ENCODE data around the gene RAB23.
"Not testable (repeated sequence)": the region's sequence is repeated elsewhere in the genome, so short reads cannot be mapped to it uniquely, and the experiment has no call there.

The RAB23 gene

DNA sequence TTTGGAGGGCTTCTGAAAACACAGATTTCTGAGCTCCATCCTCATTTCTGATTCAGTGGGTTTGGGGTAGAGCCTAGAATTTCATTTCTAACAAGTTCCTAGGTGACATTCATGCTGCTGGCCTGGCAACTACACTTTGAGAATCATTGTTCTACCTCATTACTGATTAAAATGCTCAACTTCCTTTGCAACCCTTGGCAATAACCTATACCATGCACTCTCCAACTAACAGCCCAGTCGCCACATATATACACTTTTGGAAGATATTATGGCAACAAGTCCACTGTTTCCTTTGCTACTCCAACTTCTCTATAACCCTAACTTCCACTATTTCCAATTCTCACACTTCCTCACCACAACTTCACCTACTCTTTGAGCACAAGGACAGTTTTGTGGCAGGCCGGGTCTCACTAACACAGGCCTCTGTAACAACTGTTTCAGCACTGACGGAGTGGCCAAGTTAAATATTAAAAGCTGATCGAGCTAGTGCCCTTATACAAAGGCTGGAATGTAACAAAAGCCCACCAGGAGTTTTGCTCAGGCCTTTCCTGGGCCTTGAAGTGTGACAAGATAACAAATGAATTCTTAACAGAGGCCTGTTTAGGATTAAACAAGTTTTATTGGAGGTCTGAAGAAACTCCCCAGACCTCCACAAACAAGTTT is 32.1 kb upstream of the RAB23 start:
- Mint-ChIP-seq H3K27ac (ENCODE audit: low read depth) (no peak overlapping the region), H3K9me3 (no peaks in the 10 kb centered on the region), H3K4me3 (no peak overlapping the region), H3K36me3 (ENCODE audit: insufficient read depth) (no peaks in the 10 kb centered on the region), H3K4me1 (no peaks in the 10 kb centered on the region), H3K27me3 (no peaks in the 10 kb centered on the region)
- DNase-seq (ENCODE audit: low spot score in 2 of 2): no peak
- no peak for ATAC-seq (replicated peaks; ENCODE audit: extremely low read depth, poor library complexity, severe bottlenecking)

DNA sequence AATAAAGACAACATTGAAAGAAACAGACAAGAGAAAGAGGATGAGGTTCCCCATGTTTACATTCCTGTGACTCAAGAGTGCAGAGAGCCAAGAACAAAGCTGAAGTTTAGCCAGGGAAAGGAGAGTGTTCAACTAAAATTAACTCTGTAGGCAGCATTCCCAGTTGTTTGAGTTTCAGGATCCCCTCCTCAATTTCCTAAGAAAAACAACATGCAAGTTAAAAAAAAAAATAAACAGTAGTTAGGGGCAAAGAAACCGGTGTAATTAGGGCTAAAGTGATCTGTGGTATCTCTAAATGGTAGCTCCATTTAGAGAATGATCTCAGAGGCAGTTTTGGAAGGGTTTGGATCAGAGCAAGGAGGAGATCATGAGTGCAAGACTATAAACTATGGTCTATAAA is 30.9 kb upstream of the RAB23 start:
- H3K36me3 Mint-ChIP-seq (ENCODE audit: insufficient read depth): no peaks in the 10 kb centered on the region

DNA sequence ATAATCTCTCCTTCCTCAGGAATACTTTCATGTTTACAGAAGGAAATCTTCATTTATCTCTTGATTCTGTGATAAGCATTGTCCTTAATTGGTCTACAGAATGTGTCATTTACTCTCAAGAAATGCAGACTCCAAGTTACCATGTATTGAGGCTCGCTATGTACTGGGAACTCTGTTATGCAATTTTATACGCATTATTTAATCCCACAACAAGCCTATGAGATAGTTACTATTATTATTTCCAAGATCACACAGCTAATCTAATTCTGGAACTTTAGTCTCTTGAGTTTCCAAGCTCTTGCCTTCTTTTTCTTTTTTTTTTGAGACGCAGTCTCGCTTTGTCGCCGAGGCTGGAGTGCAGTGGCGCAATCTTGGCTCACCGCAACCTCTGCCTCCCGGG is 30.0 kb upstream of the RAB23 start:
- DNase-seq (ENCODE audit: low spot score in 2 of 2) (no peak), ATAC-seq (replicated peaks; ENCODE audit: extremely low read depth, poor library complexity, severe bottlenecking) (no peak)
- Mint-ChIP-seq H3K4me3 (no peak overlapping the region), H3K36me3 (ENCODE audit: insufficient read depth) (no peaks in the 10 kb centered on the region), H3K4me1 (no peaks in the 10 kb centered on the region), H3K27ac (ENCODE audit: low read depth) (no peak overlapping the region), H3K9me3 (no peaks in the 10 kb centered on the region), H3K27me3 (no peaks in the 10 kb centered on the region)

More for the DNA sequence above, 30.9 kb upstream of the RAB23 start:
- no peak overlapping the region for H3K27ac Mint-ChIP-seq (ENCODE audit: low read depth)
- no peak for DNase-seq (ENCODE audit: low spot score in 2 of 2)
- no peaks in the 10 kb centered on the region for H3K4me1 Mint-ChIP-seq
- ATAC-seq (replicated peaks; ENCODE audit: extremely low read depth, poor library complexity, severe bottlenecking): no peak
- H3K27me3 Mint-ChIP-seq: no peaks in the 10 kb centered on the region
- H3K4me3 Mint-ChIP-seq: no peak overlapping the region
- no peaks in the 10 kb centered on the region for H3K9me3 Mint-ChIP-seq

DNA sequence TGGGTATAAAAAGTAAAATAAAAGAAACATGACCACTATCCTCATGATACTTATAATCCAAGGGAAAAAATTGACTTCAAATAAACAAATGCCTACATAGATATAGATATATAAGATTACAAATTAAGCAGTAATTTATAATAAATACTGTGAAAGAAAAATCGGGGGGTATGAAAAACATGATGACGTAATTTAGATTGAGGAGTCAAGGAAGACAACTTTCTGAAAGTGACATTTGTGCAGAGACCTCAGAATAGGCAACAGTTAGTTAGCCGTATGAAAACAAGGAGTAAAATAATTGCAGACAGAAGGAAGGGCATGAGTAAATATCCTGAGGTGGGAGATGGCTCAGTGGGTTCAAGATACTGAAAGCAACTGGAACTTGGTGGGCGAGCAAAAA is 28.2 kb upstream of the RAB23 start:
- Mint-ChIP-seq H3K4me1 (no peaks in the 10 kb centered on the region), H3K36me3 (ENCODE audit: insufficient read depth) (no peaks in the 10 kb centered on the region), H3K27ac (ENCODE audit: low read depth) (no peak overlapping the region)

DNA sequence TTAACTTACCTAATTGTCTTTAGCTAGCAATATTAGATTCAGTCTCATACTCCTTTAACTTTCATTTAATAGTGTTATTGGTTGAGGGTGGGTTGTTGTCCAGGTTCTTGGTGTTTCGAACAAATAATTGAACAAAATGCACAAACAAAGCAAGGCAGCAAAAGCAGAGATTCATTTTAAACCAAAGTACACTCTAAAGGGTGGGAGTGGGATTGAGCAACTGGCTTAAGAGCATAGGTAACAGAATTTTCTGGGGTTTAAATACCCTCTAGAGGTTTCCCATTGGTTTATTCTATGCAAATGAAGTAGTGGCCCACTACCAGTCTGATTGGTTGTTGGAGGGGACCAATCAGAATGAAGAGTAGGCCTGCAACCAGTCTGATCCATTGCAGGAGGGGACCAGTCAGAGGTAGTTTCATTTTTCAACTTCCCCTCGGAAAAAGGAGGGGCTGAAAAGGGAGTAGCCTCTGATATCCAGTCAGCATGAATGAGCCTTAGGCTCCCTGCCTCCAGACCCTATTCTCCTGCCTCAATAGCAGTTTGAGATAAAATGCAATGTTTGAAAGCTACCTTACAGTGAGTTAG is 26.3 kb upstream of the RAB23 start:
- Mint-ChIP-seq H3K4me3 (no peak overlapping the region), H3K27ac (ENCODE audit: low read depth) (no peak overlapping the region), H3K27me3 (no peaks in the 10 kb centered on the region), H3K9me3 (no peaks in the 10 kb centered on the region), H3K4me1 (no peaks in the 10 kb centered on the region), H3K36me3 (ENCODE audit: insufficient read depth) (no peaks in the 10 kb centered on the region)
- ATAC-seq (replicated peaks; ENCODE audit: extremely low read depth, poor library complexity, severe bottlenecking) (no peak), DNase-seq (ENCODE audit: low spot score in 2 of 2) (no peak)

More for the DNA sequence above, 28.2 kb upstream of the RAB23 start:
- Mint-ChIP-seq H3K27me3 (no peaks in the 10 kb centered on the region), H3K9me3 (no peaks in the 10 kb centered on the region), H3K4me3 (no peak overlapping the region)
- DNase-seq (ENCODE audit: low spot score in 2 of 2) (no peak), ATAC-seq (replicated peaks; ENCODE audit: extremely low read depth, poor library complexity, severe bottlenecking) (no peak)

DNA sequence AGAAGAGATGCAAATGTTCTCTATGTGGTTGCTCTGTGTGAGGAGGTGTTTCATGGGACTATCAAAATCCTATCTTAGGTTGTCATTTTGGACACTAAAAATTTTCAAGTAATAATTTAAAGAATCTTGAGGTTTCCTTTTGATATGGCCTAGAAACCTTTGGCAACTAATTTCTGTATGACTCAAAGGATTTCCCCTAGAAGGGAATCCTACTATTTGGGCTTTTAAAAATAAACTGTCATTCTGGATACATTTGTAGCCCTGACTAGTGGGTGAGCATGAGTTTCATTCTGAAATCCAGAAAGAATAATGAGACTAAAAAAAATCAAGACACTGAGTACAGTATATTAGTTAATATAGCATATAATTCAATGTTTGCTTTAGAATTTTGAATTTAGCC is 25.5 kb upstream of the RAB23 start:
- ATAC-seq (replicated peaks; ENCODE audit: extremely low read depth, poor library complexity, severe bottlenecking): no peak
- Mint-ChIP-seq H3K4me1 (no peaks in the 10 kb centered on the region), H3K4me3 (no peak overlapping the region), H3K27me3 (no peaks in the 10 kb centered on the region), H3K36me3 (ENCODE audit: insufficient read depth) (no peaks in the 10 kb centered on the region), H3K9me3 (no peaks in the 10 kb centered on the region), H3K27ac (ENCODE audit: low read depth) (no peak overlapping the region)
- DNase-seq (ENCODE audit: low spot score in 2 of 2): no peak

DNA sequence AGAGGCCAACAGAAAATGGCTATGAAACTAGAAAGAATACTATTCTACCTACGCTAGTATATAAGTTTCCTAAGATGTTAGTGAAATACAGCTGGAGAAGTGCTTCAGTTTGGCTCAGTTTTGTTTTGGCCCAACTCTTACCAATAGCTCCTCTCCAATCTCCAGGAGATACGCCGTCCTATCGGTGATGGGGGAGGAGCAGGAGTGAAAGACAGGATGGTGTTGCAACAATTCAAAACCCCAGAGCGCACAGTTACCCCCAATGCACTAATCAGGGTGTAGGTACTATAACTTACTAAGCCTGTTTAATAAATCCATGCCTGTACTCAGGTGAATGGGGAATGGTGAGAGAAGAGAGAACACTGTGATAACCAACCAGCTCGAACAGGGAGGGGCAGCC is 24.2 kb upstream of the RAB23 start:
- no peaks in the 10 kb centered on the region for H3K9me3 Mint-ChIP-seq
- H3K27ac Mint-ChIP-seq (ENCODE audit: low read depth): no peak overlapping the region
- no peaks in the 10 kb centered on the region for H3K36me3 Mint-ChIP-seq (ENCODE audit: insufficient read depth)
- H3K4me3 Mint-ChIP-seq: no peak overlapping the region
- no peak for ATAC-seq (replicated peaks; ENCODE audit: extremely low read depth, poor library complexity, severe bottlenecking)
- no peaks in the 10 kb centered on the region for H3K27me3 Mint-ChIP-seq
- H3K4me1 Mint-ChIP-seq: no peaks in the 10 kb centered on the region
- DNase-seq (ENCODE audit: low spot score in 2 of 2): no peak

DNA sequence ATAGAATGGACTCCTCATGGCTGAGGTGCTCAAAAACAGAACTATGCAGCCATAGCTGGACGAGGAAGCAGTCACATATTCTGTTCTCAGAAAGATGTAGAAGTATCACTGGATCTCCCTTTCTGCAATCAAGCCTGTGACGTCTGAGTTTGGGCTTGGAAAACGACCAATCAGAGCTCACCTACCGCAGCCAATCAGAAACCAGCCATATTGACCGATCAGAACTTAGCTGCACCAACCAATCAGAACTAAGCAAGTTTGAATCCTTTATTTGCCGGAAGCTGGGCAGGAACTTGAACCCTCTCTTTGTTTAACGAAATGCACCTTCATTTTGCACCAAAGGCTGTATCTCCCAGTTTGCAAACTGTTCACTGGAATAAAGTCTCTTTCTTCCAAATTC is 21.8 kb upstream of the RAB23 start:
- no peaks in the 10 kb centered on the region for H3K4me1 Mint-ChIP-seq
- no peak overlapping the region for H3K4me3 Mint-ChIP-seq
- no peak for ATAC-seq (replicated peaks; ENCODE audit: extremely low read depth, poor library complexity, severe bottlenecking)
- no peak for DNase-seq (ENCODE audit: low spot score in 2 of 2)
- H3K36me3 Mint-ChIP-seq (ENCODE audit: insufficient read depth): no peaks in the 10 kb centered on the region
- peaks cover 18% of the 10 kb centered on the region for H3K27me3 Mint-ChIP-seq
- H3K27ac Mint-ChIP-seq (ENCODE audit: low read depth): no peak overlapping the region
- no peaks in the 10 kb centered on the region for H3K9me3 Mint-ChIP-seq

DNA sequence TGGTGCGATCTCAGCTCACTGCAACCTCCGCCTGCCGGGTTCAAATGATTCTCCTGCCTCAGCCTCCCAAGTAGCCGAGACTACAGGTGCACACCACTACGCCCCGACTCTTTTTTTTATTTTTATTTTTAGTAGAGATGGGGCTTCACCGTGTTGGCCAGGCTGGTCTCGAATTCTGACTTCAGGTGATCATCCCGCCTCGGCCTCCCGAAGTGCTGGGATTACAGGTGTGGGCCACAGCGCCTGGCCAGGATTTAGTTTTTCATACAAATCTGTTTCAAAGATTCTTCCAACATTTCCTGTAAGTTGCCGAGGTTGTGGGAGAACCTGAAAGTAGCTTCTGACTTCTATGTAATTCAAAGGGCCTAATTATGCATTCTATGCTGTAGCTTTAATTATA is 21.4 kb upstream of the RAB23 start:
- not testable (repeated sequence) for H3K4me1 Mint-ChIP-seq; H3K4me3 Mint-ChIP-seq; H3K9me3 Mint-ChIP-seq; H3K27ac Mint-ChIP-seq (ENCODE audit: low read depth); DNase-seq (ENCODE audit: low spot score in 2 of 2); ATAC-seq (replicated peaks; ENCODE audit: extremely low read depth, poor library complexity, severe bottlenecking); H3K36me3 Mint-ChIP-seq (ENCODE audit: insufficient read depth)
- peaks cover 22% of the 10 kb centered on the region for H3K27me3 Mint-ChIP-seq

DNA sequence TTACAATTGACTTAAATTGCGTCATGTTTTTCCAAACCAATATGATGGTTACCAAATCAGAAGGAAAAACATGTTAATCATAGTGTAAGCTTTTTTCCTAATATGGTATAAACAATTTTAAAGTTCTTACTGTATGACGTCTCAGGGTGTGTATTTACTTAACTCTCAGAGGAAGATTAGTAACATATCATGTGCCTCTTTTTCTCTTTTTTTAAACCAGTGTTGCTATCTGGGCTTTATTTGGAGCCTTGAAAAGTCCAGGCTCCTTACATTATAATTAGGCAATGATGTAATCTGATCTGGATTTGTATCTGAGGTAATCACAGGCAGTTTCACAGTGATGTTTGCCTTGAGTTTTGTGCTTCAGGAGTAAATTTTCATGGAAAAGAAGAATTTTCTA is 20.4 kb upstream of the RAB23 start:
- Mint-ChIP-seq H3K4me3 (no peak overlapping the region), H3K9me3 (no peaks in the 10 kb centered on the region), H3K4me1 (no peaks in the 10 kb centered on the region), H3K27ac (ENCODE audit: low read depth) (no peak overlapping the region), H3K27me3 (peaks cover 33% of the 10 kb centered on the region), H3K36me3 (ENCODE audit: insufficient read depth) (no peaks in the 10 kb centered on the region)
- no peak for DNase-seq (ENCODE audit: low spot score in 2 of 2)
- no peak for ATAC-seq (replicated peaks; ENCODE audit: extremely low read depth, poor library complexity, severe bottlenecking)

DNA sequence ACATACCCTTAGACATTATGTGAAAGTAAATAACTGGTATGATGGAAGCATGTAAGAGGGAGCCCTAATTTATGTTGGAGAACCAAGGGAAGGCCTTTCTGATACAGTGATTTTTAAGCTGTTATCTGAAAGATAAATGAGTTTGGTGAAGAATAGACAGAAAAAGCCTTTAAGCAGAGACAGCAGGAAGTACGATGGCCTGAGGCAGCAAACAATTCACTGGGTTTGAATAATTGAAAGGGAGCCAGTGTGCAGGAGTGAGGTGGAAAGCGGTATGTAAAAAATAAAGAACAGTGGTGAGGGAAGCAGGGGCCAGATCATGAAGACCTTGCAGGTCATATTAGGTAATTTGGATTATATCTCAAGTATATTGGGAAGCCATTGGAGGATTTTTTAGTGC is 4.1 kb upstream of the RAB23 start:
- peaks cover 7% of the 10 kb centered on the region for H3K36me3 Mint-ChIP-seq (ENCODE audit: insufficient read depth)
- peaks cover 20% of the 10 kb centered on the region for H3K27me3 Mint-ChIP-seq
- no peak overlapping the region for H3K27ac Mint-ChIP-seq (ENCODE audit: low read depth)
- DNase-seq (ENCODE audit: low spot score in 2 of 2) (no peak), ATAC-seq (replicated peaks; ENCODE audit: extremely low read depth, poor library complexity, severe bottlenecking) (no peak)
- H3K4me1 Mint-ChIP-seq: peaks cover 7% of the 10 kb centered on the region
- no peak overlapping the region for H3K4me3 Mint-ChIP-seq
- no peaks in the 10 kb centered on the region for H3K9me3 Mint-ChIP-seq

DNA sequence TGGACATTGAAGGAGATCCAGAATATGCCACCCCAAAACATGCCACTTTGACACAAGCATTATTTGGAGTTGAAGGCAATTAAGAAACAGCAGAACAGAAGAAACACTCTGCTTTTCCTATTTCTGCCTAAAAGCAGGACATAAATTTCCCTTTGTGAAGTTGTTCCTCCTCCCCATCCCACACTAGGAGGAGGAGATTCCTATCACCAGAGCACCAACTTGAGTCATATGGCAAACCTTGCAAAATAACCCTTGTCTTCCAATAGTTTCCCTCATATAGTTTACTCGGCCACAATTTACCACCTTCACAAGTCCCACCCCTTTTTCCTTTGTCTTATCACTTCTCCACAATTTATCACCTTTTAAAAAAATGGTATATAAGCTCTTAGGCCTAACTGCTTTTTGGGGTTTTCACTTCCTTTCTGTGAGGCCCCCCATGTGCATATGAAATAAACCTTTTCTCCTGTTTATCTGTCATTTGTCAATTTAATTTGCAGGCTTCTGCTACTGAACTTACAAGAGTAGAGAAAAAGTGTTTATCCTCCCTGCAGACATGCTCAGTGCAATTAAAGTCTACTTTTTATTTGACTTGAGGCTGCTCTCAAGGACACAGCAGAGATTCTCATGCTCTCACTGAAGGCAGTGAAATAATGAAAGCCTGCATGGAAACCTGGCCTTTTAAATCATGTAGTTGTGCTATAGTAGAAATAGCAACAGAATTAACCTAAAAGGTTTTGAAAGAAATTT is 2.8 kb upstream of the RAB23 start:
- ATAC-seq (replicated peaks; ENCODE audit: extremely low read depth, poor library complexity, severe bottlenecking) (no peak), DNase-seq (ENCODE audit: low spot score in 2 of 2) (no peak)
- peaks cover 10% of the 10 kb centered on the region for H3K4me1 Mint-ChIP-seq
- no peak overlapping the region for H3K4me3 Mint-ChIP-seq
- H3K27ac Mint-ChIP-seq (ENCODE audit: low read depth): no peak overlapping the region
- peaks cover 9% of the 10 kb centered on the region for H3K27me3 Mint-ChIP-seq
- no peaks in the 10 kb centered on the region for H3K9me3 Mint-ChIP-seq
- peaks cover 9% of the 10 kb centered on the region for H3K36me3 Mint-ChIP-seq (ENCODE audit: insufficient read depth)

DNA sequence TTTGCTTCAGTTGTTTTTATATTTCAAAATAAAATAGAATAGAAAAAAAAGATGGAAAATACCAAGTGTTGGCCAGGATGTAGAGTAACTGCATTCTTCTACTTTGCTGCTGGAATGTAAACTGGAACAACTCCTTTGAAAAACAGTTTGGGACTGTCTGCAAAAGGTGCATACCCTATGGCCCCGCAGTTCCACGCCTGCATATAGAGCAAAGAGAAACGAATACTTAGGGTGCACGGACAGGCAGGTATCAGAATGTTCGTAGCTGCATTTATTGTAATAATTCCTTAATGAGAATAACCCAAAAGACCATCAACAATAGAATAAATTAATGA is 603 bp upstream of the RAB23 start:
- no peaks in the 10 kb centered on the region for H3K27me3 Mint-ChIP-seq
- peak overlapping the region; percentile 98 for H3K4me3 Mint-ChIP-seq
- peaks cover 10% of the 10 kb centered on the region for H3K4me1 Mint-ChIP-seq
- no peaks in the 10 kb centered on the region for H3K9me3 Mint-ChIP-seq
- DNase-seq (ENCODE audit: low spot score in 2 of 2): no peak
- peaks cover 9% of the 10 kb centered on the region for H3K36me3 Mint-ChIP-seq (ENCODE audit: insufficient read depth)
- no peak for ATAC-seq (replicated peaks; ENCODE audit: extremely low read depth, poor library complexity, severe bottlenecking)
- no peak overlapping the region for H3K27ac Mint-ChIP-seq (ENCODE audit: low read depth)
